Activated naive CD4-positive, alpha-beta T cell treated with anti-CD3 and anti-CD28 coated beads, Interleukin-2, amount 10 ng/mL, durations not matched to agents 7 days and 5 days (primary cell): ENCODE results near the gene S100P.
"Not testable (repeated sequence)": the region's sequence is repeated elsewhere in the genome, so short reads cannot be mapped to it uniquely, and the experiment has no call there.

Experiments used
- CTCF ChIA-PET: fragments of 350-600 bp; sonication (Branson Sonifier 250); formaldehyde crosslinking; loops from one replicate; lab custom pipeline; 2021; ENCODE audit warnings: antibody characterized with exemption; lab: Charles Lee
- DNase-seq: peaks from one replicate; pipeline ENCODE4 v3.0.0-alpha.2; 2020
- H3K27ac Mint-ChIP-seq: one replicate; pipeline ENCODE4 v1.8.0; 2021; ENCODE audit warnings: mild to moderate bottlenecking, moderate library complexity, mixed read lengths
- H3K27me3 Mint-ChIP-seq: one replicate; pipeline ENCODE4 v1.8.0; 2021; ENCODE audit warnings: mild to moderate bottlenecking, mixed read lengths
- H3K36me3 Mint-ChIP-seq: one replicate; pipeline ENCODE4 v1.8.0; 2021; ENCODE audit warnings: mixed read lengths
- H3K4me1 Mint-ChIP-seq: one replicate; pipeline ENCODE4 v1.8.0; 2021; ENCODE audit warnings: mixed read lengths
- H3K4me3 Mint-ChIP-seq: one replicate; pipeline ENCODE4 v1.8.0; 2021; ENCODE audit warnings: mild to moderate bottlenecking, moderate library complexity, mixed read lengths
- H3K9me3 Mint-ChIP-seq: one replicate; pipeline ENCODE4 v1.8.0; 2021; ENCODE audit warnings: mixed read lengths

Gene S100P

GRCh38 chr4:6693231-6694176 lies at the start of gene S100P:
Gene S100P (plus strand): TSS chr4:6693878. CDS start chr4:6693933, 55 bp downstream.
- no peak for DNase-seq
- Mint-ChIP-seq H3K36me3 (peaks cover 11% of the 10 kb centered on the region), H3K27me3 (no peaks in the 10 kb centered on the region), H3K9me3 (no peaks in the 10 kb centered on the region), H3K27ac (peak within 1 kb of the TSS; percentile 94), H3K4me1 (peaks cover 92% of the 10 kb centered on the region), H3K4me3 (peak within 1 kb of the TSS; percentile 21)
- CTCF ChIA-PET, result interaction anchor here (0.9 to 3.7 kb wide), 5 partner anchors 15 to 53 kb away, joined by 3 to 47 read pairs (median 6); partner anchors contain the start of genes MRFAP1 and MRFAP1L1

GRCh38 chr4:6644792-6645530 lies 48.7 kb upstream of the S100P start:
- CTCF ChIA-PET, result interaction anchor here (1.6 kb wide), 1 partner anchor 19 kb away, joined by 4 read pairs; no protein-coding TSS in a partner anchor
- Mint-ChIP-seq H3K27me3 (peaks cover 5% of the 10 kb centered on the region), H3K4me1 (peaks cover 27% of the 10 kb centered on the region), H3K9me3 (no peaks in the 10 kb centered on the region), H3K36me3 (peaks cover 37% of the 10 kb centered on the region), H3K27ac (no peak overlapping the region), H3K4me3 (no peak overlapping the region)
- DNase-seq, result peak; percentile 9

- no peak overlapping the region for H3K4me3 Mint-ChIP-seq
- peak; percentile 17 for DNase-seq
- H3K4me1 Mint-ChIP-seq, result peaks cover 14% of the 10 kb centered on the region
- H3K27me3 Mint-ChIP-seq, result peaks cover 5% of the 10 kb centered on the region
- peaks cover 18% of the 10 kb centered on the region for H3K36me3 Mint-ChIP-seq
- CTCF ChIA-PET, result no interaction called here
- no peak overlapping the region for H3K27ac Mint-ChIP-seq
- no peaks in the 10 kb centered on the region for H3K9me3 Mint-ChIP-seq
These were observed 46.5 kb upstream of the S100P start for GRCh38 chr4:6647169-6647568.

GRCh38 chr4:6647582-6648230 lies 46.0 kb upstream of the S100P start:
- peaks cover 12% of the 10 kb centered on the region for H3K36me3 Mint-ChIP-seq
- peaks cover 9% of the 10 kb centered on the region for H3K4me1 Mint-ChIP-seq
- H3K9me3 Mint-ChIP-seq, result no peaks in the 10 kb centered on the region
- peaks cover 5% of the 10 kb centered on the region for H3K27me3 Mint-ChIP-seq
- CTCF ChIA-PET, result no interaction called here
- peak; percentile 17 for DNase-seq
- no peak overlapping the region for H3K4me3 Mint-ChIP-seq
- H3K27ac Mint-ChIP-seq, result no peak overlapping the region

- Mint-ChIP-seq H3K36me3 (no peaks in the 10 kb centered on the region), H3K27ac (no peak overlapping the region), H3K27me3 (peaks cover 5% of the 10 kb centered on the region), H3K9me3 (no peaks in the 10 kb centered on the region), H3K4me1 (no peaks in the 10 kb centered on the region), H3K4me3 (no peak overlapping the region)
- CTCF ChIA-PET, result no interaction called here
- peak; percentile 14 for DNase-seq
These were observed 44.5 kb upstream of the S100P start for GRCh38 chr4:6649216-6649615.

- not testable (repeated sequence) for H3K9me3 Mint-ChIP-seq, H3K27ac Mint-ChIP-seq, DNase-seq, H3K4me3 Mint-ChIP-seq, H3K4me1 Mint-ChIP-seq, H3K36me3 Mint-ChIP-seq
- CTCF ChIA-PET, result interaction anchor here (1.2 kb wide), 1 partner anchor 416 kb away, joined by 4 read pairs; no protein-coding TSS in a partner anchor
- H3K27me3 Mint-ChIP-seq, result peaks cover 20% of the 10 kb centered on the region
These were observed 39.5 kb upstream of the S100P start for GRCh38 chr4:6654211-6654610.

- not testable (repeated sequence) for H3K9me3 Mint-ChIP-seq, DNase-seq, H3K4me3 Mint-ChIP-seq, H3K27ac Mint-ChIP-seq, H3K36me3 Mint-ChIP-seq
- CTCF ChIA-PET, result interaction anchor here (0.9 kb wide), 1 partner anchor 9 kb away, joined by 4 read pairs; no protein-coding TSS in a partner anchor
- Mint-ChIP-seq H3K4me1 (peaks cover 11% of the 10 kb centered on the region), H3K27me3 (peaks cover 31% of the 10 kb centered on the region)
These were observed 38.4 kb upstream of the S100P start for GRCh38 chr4:6655291-6655690.

- peaks cover 37% of the 10 kb centered on the region for H3K27me3 Mint-ChIP-seq
- H3K9me3 Mint-ChIP-seq, result peaks cover 4% of the 10 kb centered on the region
- no peak overlapping the region for H3K4me3 Mint-ChIP-seq
- H3K4me1 Mint-ChIP-seq, result peaks cover 11% of the 10 kb centered on the region
- peak; percentile 13 for DNase-seq
- no peaks in the 10 kb centered on the region for H3K36me3 Mint-ChIP-seq
- H3K27ac Mint-ChIP-seq, result no peak overlapping the region
- CTCF ChIA-PET, result interaction anchor here (0.6 to 0.9 kb wide), 2 partner anchors 8 to 445 kb away, joined by 4 read pairs; no protein-coding TSS in a partner anchor
These were observed 37.8 kb upstream of the S100P start for GRCh38 chr4:6655924-6656323.

GRCh38 chr4:6657242-6658208 lies 36.2 kb upstream of the S100P start:
- CTCF ChIA-PET, result interaction anchor here (1.0 kb wide), 1 partner anchor 17 kb away, joined by 3 read pairs; no protein-coding TSS in a partner anchor
- Mint-ChIP-seq H3K36me3 (no peaks in the 10 kb centered on the region), H3K27me3 (peaks cover 53% of the 10 kb centered on the region), H3K4me1 (peaks cover 11% of the 10 kb centered on the region), H3K9me3 (peaks cover 4% of the 10 kb centered on the region), H3K4me3 (no peak overlapping the region), H3K27ac (no peak overlapping the region)
- peak; percentile 16 for DNase-seq

GRCh38 chr4:6658209-6658595 lies 35.5 kb upstream of the S100P start:
- H3K9me3 Mint-ChIP-seq, result peaks cover 4% of the 10 kb centered on the region
- H3K4me1 Mint-ChIP-seq, result peaks cover 11% of the 10 kb centered on the region
- peak; percentile 13 for DNase-seq
- CTCF ChIA-PET, result interaction anchor here (1.0 kb wide), 1 partner anchor 16 kb away, joined by 3 read pairs; no protein-coding TSS in a partner anchor
- peak overlapping the region; percentile 50 for H3K4me3 Mint-ChIP-seq
- no peak overlapping the region for H3K27ac Mint-ChIP-seq
- peaks cover 60% of the 10 kb centered on the region for H3K27me3 Mint-ChIP-seq
- no peaks in the 10 kb centered on the region for H3K36me3 Mint-ChIP-seq

- H3K4me3 Mint-ChIP-seq, result peak overlapping the region; percentile 50
- DNase-seq, result peak; percentile 62
- peaks cover 64% of the 10 kb centered on the region for H3K27me3 Mint-ChIP-seq
- H3K4me1 Mint-ChIP-seq, result peaks cover 11% of the 10 kb centered on the region
- no peak overlapping the region for H3K27ac Mint-ChIP-seq
- peaks cover 4% of the 10 kb centered on the region for H3K9me3 Mint-ChIP-seq
- H3K36me3 Mint-ChIP-seq, result no peaks in the 10 kb centered on the region
- CTCF ChIA-PET, result interaction anchor here (0.9 kb wide), 1 partner anchor 205 kb away, joined by 3 read pairs; no protein-coding TSS in a partner anchor
These were observed 35.0 kb upstream of the S100P start for GRCh38 chr4:6658597-6659075.

- Mint-ChIP-seq H3K27me3 (peaks cover 66% of the 10 kb centered on the region), H3K4me1 (peaks cover 11% of the 10 kb centered on the region), H3K27ac (no peak overlapping the region), H3K36me3 (no peaks in the 10 kb centered on the region), H3K4me3 (no peak overlapping the region), H3K9me3 (peaks cover 4% of the 10 kb centered on the region)
- CTCF ChIA-PET, result no interaction called here
- DNase-seq, result peak; percentile 3
These were observed 33.8 kb upstream of the S100P start for GRCh38 chr4:6659897-6660296.
